ENCODE results near the gene SCYGR7. TPM values are rescaled to one million over a fixed set of nuclear protein-coding genes. Genes with fewer than 3 reads are reported as not detected.

SCYGR7 gene
- total and polyA plus RNA-seq, 2 of the 13 experiments (the other 11 are each of a cell fraction or from before 2014, with no cell fraction given): not detected

- TF ChIP-seq CSRNP2 (CRISPR knock-in tag; conservative IDR thresholded peaks at IDR 0.05; ENCODE audit: low read depth): no peak
- no peak for TF ChIP-seq CREBL2 (CRISPR knock-in tag; IDR thresholded peaks at IDR 0.05; ENCODE audit: borderline replicate concordance)
- TF ChIP-seq ZNF616 (CRISPR knock-in tag; IDR thresholded peaks at IDR 0.05; ENCODE audit: low read depth): no peak
- TF ChIP-seq HMG20A (CRISPR knock-in tag; IDR thresholded peaks at IDR 0.05; ENCODE audit: borderline replicate concordance): no peak
- TF ChIP-seq ZNF367 (CRISPR knock-in tag; IDR thresholded peaks at IDR 0.05; ENCODE audit: borderline replicate concordance): no peak
- TF ChIP-seq FOXP1 (IDR thresholded peaks at IDR 0.05): no peak
- no peak for TF ChIP-seq FOXP1 (CRISPR knock-in tag; IDR thresholded peaks at IDR 0.05)
- TF ChIP-seq RFX1 (IDR thresholded peaks at IDR 0.05): no peak
- TF ChIP-seq ZNF609 (CRISPR knock-in tag; IDR thresholded peaks at IDR 0.05; ENCODE audit: borderline replicate concordance): no peak
- no peak for TF ChIP-seq ZNF180 (CRISPR knock-in tag; IDR thresholded peaks at IDR 0.05; ENCODE audit: borderline replicate concordance, low read depth)
- TF ChIP-seq SIN3B (IDR thresholded peaks at IDR 0.05; ENCODE audit: low read length): no peak
- TF ChIP-seq SMAD9 (CRISPR knock-in tag; IDR thresholded peaks at IDR 0.05): 0 out of 2 replicates have a peak, but pooled peaks have one; percentile 79
- no peak for TF ChIP-seq ZNF574 (CRISPR knock-in tag; IDR thresholded peaks at IDR 0.05)
- TF ChIP-seq CCAR2 (optimal IDR thresholded peaks at IDR 0.05; ENCODE audit: low read depth, low read length): no peak
- TF ChIP-seq SALL2 (CRISPR knock-in tag; IDR thresholded peaks at IDR 0.05): no peak
Observed at GRCh38 chr2:227717687-227718567, 10.2 kb upstream of the SCYGR7 start, which contains the start of gene SLC19A3 (continued).
